Inflammatory macrophage treated with lipopolysaccharide for 1 hour (primary cell): ENCODE measurements around the gene CTTNBP2NL.

Source experiments
- DNase-seq, 2 donors: peaks; one replicate each; pipeline ENCODE4 v3.0.0-alpha.2; 2020 to 2022

The CTTNBP2NL gene

DNA sequence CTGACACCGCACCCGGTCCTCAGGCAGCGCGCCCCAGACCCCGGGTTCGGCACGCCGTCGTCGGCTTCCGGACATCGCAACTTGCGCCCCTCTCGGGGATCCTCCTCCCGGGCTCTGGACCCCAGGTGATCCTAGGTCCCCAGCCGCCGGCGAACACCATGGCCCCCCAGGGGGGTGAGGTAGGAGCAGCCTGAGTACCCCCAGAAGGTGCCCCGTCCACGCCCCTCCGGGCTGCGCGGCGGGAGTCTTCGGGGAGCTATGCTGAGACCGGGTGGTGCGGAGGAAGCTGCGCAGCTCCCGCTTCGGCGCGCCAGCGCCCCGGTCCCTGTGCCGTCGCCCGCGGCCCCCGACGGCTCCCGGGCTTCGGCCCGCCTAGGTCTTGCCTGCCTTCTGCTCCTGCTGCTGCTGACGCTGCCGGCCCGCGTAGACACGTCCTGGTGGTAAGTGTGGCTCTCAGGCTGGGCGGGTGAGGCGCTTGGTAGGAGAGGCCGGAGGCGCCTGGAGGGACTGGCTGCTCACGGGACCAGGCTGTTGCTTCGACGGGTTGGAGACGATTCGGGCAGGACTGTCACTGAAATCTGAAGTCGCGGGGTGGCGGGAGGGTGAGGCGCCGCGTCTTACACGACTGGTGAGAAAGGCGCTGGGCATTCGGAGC is 113.1 kb downstream of the CTTNBP2NL start:
- DNase-seq = no peak

DNA sequence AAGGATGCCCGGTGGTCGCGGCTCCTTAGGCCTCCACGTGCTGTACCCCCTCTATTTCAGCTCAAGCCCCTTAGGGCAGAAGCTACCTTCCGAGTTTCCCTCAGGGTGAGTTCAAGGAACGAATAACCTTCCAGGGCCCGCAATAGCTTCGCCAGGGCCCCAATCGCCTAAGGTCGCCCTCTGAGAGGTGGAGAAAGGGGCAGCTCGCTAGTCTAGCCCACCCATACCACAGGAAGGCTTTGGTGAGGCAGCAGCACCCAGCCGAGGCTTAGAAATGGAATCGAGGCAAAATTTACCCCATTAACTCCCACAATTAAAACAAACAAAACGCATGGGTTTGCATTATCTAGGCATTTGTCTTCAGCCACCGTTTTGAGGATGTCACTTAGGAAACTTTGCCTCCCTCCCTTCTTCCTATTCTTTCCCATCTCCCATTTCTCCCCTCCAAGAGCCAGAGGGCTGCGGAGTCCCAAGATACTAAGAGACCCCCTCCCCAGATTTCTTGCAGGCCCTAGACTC is 113.7 kb downstream of the CTTNBP2NL start:
- no peak for DNase-seq

DNA sequence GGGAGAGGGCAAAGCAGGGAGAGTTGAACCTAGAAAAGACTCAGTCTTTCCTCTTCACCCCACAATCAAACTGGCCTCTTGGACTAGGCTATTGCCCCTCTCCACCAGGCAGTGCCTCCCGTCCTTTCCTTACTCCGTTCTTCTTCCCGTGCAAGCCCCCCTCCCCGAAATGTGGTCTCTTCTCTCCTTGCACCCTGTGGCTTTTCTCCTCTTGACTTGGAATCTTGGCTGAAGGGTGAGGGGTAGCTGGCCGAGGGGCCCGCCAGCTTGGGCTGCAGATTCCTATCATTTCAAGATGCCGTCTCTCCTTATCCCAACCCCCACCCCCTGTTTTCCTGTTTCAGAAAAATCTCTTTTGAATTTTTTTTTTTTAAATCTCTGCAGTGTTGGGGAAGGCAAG is 114.3 kb downstream of the CTTNBP2NL start:
- no peak for DNase-seq
